GM13977 (cell line): ENCODE data around the gene SEMA5B.

ENCODE experiments used
- DNase-seq: peaks from one replicate; pipeline ENCODE4 v3.0.0; 2012; ENCODE audit warnings: low spot score
- CTCF ChIP-seq: IDR thresholded peaks from 2 replicates; pipeline ENCODE4 v1.5.1; 2012; ENCODE audit warnings: mild to moderate bottlenecking, control low read depth; ENCODE audit not compliant: insufficient read depth; ENCODE audit errors: extremely low read depth, missing control alignments
- in situ Hi-C: fragments of 300-500 bp; cut with MboI; formaldehyde crosslinking; loops from one replicate; pipeline ENCODE4 v1.12.0; 2022; ENCODE audit warnings: low sequenced_read_pairs, low pct_unique_long_range_greater_than_20kb, mixed read lengths, inconsistent platforms; ENCODE audit not compliant: unreplicated experiment

SEMA5B gene

GRCh38 chr3:123048480-123049237, 21.1 kb upstream of the SEMA5B start:
- in situ Hi-C loops, result loop anchor here (25.0 kb wide), 1 partner anchor 486 kb away; the partner anchor contains the start of genes DTX3L and PARP9
- no peak for DNase-seq
- TF ChIP-seq CTCF, result no peak

- TF ChIP-seq CTCF, result no peak
- DNase-seq, result no peak
Observed at GRCh38 chr3:123047062-123047319, 19.4 kb upstream of the SEMA5B start.

GRCh38 chr3:123046262-123047061, 18.9 kb upstream of the SEMA5B start:
- no peak for TF ChIP-seq CTCF
- in situ Hi-C loops, result loop anchor here (25.0 kb wide), 1 partner anchor 484 kb away; the partner anchor contains the start of genes DTX3L and PARP9
- no peak for DNase-seq

More at GRCh38 chr3:123047062-123047319, 19.4 kb upstream of the SEMA5B start:
- in situ Hi-C loops, result loop anchor here (25.0 kb wide), 1 partner anchor 485 kb away; the partner anchor contains the start of genes DTX3L and PARP9

GRCh38 chr3:123044981-123045763, 17.6 kb upstream of the SEMA5B start:
- TF ChIP-seq CTCF, result no peak
- in situ Hi-C loops, result loop anchor here (25.0 kb wide), 1 partner anchor 483 kb away; the partner anchor contains the start of genes DTX3L and PARP9
- DNase-seq, result no peak

- no peak for DNase-seq
- TF ChIP-seq CTCF, result no peak
- in situ Hi-C loops, result loop anchor here (25.0 kb wide), 1 partner anchor 480 kb away; the partner anchor contains the start of genes DTX3L and PARP9
Observed at GRCh38 chr3:123042413-123042812, 14.8 kb upstream of the SEMA5B start.

GRCh38 chr3:123039178-123039577, 11.6 kb upstream of the SEMA5B start:
- TF ChIP-seq CTCF, result no peak
- in situ Hi-C loops, result loop anchor here (25.0 kb wide), 1 partner anchor 477 kb away; the partner anchor contains the start of genes DTX3L and PARP9
- DNase-seq, result no peak
